GM12865 (cell line): ENCODE data around the gene CA12.

Experiments
- DNase-seq: peaks from one replicate; pipeline ENCODE4 v3.0.0; 2010; ENCODE audit warnings: low read depth
- H3K4me3 ChIP-seq: 2 replicates; pipeline ENCODE4 v1.5.1; 2011; ENCODE audit warnings: mild to moderate bottlenecking, low read depth, low read length, control low read depth
- CTCF ChIP-seq: IDR thresholded peaks from 2 replicates; pipeline ENCODE4 v1.5.1; 2011; ENCODE audit warnings: low read length, control low read depth, low read depth, inconsistent platforms; ENCODE audit not compliant: insufficient read depth; ENCODE audit errors: missing control alignments

The CA12 gene

GRCh38 chr15:63352808-63353207, 28.8 kb downstream of the CA12 start:
- no peak for TF ChIP-seq CTCF
- H3K4me3 ChIP-seq, result no peak overlapping the region
- DNase-seq, result no peak

- no peak for TF ChIP-seq CTCF
- H3K4me3 ChIP-seq, result no peak overlapping the region
- DNase-seq, result no peak
Measured at GRCh38 chr15:63351170-63351569, 30.5 kb downstream of the CA12 start.

- no peak for TF ChIP-seq CTCF
- DNase-seq, result no peak
- H3K4me3 ChIP-seq, result no peak overlapping the region
Measured at GRCh38 chr15:63350178-63350621, 31.4 kb downstream of the CA12 start.

GRCh38 chr15:63349621-63350020, 32.0 kb downstream of the CA12 start:
- no peak for TF ChIP-seq CTCF
- H3K4me3 ChIP-seq, result no peak overlapping the region
- DNase-seq, result no peak

- H3K4me3 ChIP-seq, result no peak overlapping the region
- TF ChIP-seq CTCF, result no peak
- no peak for DNase-seq
Measured at GRCh38 chr15:63349156-63349555, 32.5 kb downstream of the CA12 start.

GRCh38 chr15:63348392-63348791, 33.3 kb downstream of the CA12 start:
- DNase-seq, result no peak
- H3K4me3 ChIP-seq, result no peak overlapping the region
- TF ChIP-seq CTCF, result no peak

- no peak for TF ChIP-seq CTCF
- DNase-seq, result no peak
- H3K4me3 ChIP-seq, result no peak overlapping the region
Measured at GRCh38 chr15:63347074-63347857, 34.4 kb downstream of the CA12 start.
